SKM-1 (cell line): ENCODE data around the gene TRIM66.
A peak's percentile ranks its signal among the peaks of the same experiment; 100 is the strongest.

Source experiments
- DNase-seq: peaks from one replicate; lab custom pipeline; 2025; ENCODE audit not compliant: unreplicated experiment; lab: John Stamatoyannopoulos, UW

Gene TRIM66

DNA sequence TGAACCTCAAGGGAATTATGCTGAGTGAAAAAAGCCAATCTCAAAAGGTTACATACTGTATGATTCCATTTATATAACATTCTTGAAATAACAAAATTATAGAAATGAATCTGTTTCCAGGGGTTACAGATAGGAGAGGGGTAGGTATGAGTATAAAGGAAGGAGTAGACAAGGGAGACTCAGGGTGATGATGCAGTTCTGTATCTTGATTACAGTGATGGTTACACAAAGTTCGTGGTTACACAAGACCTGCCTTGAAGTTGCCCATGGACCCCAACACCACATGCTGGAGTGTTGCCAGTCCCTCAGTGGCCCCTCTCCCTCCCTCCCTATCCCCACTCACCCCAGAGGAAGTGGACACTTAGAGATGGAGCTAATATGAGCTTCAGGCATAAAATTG lies 108.7 kb downstream of the TRIM66 start:
- DNase-seq: no peak

DNA sequence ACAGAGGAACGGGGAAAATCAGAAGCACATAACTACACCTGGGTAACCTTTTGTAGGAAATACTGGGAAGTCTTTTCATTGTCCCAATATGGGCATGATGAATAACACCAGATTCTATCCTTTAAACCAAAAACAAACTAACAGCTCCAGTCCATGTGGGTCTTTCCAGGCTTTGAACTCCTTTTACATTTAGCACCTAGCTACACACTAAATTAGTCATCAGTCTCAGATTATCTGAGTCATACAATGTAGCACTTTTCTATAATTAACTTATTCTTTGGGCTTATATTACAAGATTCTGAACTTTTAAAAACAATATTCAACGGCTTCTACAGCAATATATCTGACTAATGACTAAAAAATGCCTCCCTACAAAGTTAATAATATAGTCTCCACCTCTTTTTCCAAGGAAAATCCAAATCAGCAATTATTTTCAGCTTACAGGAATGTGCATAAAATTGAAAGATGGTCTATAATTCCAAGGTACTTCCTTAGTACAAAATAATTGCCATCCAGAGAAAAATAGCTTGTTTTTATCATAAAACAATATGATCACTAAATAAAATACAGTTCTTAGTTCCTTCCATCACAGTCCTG lies 114.8 kb downstream of the TRIM66 start:
- no peak for DNase-seq

DNA sequence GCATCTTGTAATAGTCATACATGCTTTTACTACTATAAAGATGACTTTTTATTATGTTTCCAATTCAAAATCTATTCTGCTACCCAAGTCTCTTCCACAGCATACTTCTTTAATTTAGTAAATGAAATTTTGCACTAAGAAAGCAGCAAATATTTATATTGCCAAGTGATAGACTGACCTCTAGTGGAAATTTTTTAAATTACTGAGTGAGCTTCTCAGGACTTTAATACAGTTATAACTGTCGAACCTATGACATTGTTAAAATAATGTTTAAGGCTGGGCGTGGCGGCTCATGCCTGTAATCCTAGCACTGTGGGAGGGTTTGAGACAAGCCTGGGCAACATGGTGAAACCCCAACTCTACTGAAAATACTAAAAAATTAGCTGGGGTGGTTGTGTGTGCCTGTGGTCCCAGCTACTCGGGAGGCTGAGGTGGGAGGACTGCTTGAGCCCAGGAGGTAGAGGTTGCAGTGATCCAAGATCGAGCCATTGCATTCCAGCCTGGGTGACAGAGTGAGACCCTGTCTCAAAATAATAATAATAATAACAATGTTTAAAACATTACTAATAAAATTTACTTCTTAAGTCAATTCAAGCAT lies 115.8 kb downstream of the TRIM66 start:
- DNase-seq: peak; percentile 36

DNA sequence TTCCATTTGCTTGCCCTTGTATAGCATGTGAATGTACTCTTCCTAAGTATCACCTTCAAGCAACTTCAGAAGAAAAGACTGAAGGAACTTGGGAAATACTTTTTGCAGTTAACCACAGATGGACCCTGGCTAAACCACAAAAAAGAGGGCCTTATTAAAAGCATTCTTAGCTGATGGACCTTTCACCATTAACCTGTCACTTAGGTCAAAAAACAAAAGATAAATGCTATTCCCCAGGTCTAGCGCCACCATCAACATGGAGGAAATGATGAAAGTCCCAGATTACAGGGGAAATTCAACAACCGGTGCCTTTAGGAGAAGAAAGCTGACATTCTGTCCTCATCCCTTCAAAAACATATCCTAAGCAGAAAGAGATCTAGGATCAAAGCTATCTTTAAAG lies 117.9 kb downstream of the TRIM66 start:
- no peak for DNase-seq
